HepG2 (cell line): ENCODE results near the gene AGPAT3. TPM values are rescaled to one million over a fixed set of nuclear protein-coding genes. Genes with fewer than 3 reads are reported as not detected.

Experiments used
- EED ChIP-seq: sonication (generic); formaldehyde crosslinking; IDR thresholded peaks from 2 replicates; pipeline ENCODE4 v1.5.0; 2020; ENCODE audit warnings: mild to moderate bottlenecking, missing genetic modification reagents
- ELK4 ChIP-seq: sonication (generic); formaldehyde crosslinking; IDR thresholded peaks from 2 replicates; pipeline ENCODE4 v1.9.0; 2021; ENCODE audit warnings: missing genetic modification reagents, borderline replicate concordance
- GMEB2 ChIP-seq: IDR thresholded peaks from 2 replicates; pipeline ENCODE4 v1.6.1; 2016; ENCODE audit warnings: missing biosample characterization, missing genetic modification reagents, low read depth
- HNRNPK ChIP-seq: fragments of 200-400 bp; formaldehyde crosslinking; IDR thresholded peaks from 2 replicates; pipeline ENCODE4 v1.6.1; 2018; ENCODE audit warnings: low read length, low read depth, moderate library complexity, mild to moderate bottlenecking; ENCODE audit not compliant: poor library complexity, severe bottlenecking
- HOXA3 ChIP-seq: sonication (generic); formaldehyde crosslinking; IDR thresholded peaks from 2 replicates; pipeline ENCODE4 v1.5.0; 2020; ENCODE audit warnings: missing genetic modification reagents
- HOXA9 ChIP-seq: sonication (generic); formaldehyde crosslinking; IDR thresholded peaks from 2 replicates; pipeline ENCODE4 v1.8.1; 2022; ENCODE audit warnings: missing genetic modification reagents, mild to moderate bottlenecking, moderate library complexity, borderline replicate concordance
- NR1H2 ChIP-seq: sonication (generic); formaldehyde crosslinking; IDR thresholded peaks from 2 replicates; pipeline ENCODE4 v1.8.1; 2022; ENCODE audit warnings: low read depth, missing genetic modification reagents, borderline replicate concordance
- POLR2AphosphoS5 ChIP-seq: IDR thresholded peaks from 2 replicates; pipeline ENCODE4 v1.6.1; 2012; ENCODE audit warnings: low read depth, low read length
- SOX5 ChIP-seq: IDR thresholded peaks from 2 replicates; pipeline ENCODE4 v1.6.1; 2016; ENCODE audit warnings: borderline replicate concordance
- SRSF9 ChIP-seq: fragments of 200-400 bp; formaldehyde crosslinking; IDR thresholded peaks from 2 replicates; pipeline ENCODE4 v1.6.1; 2018; ENCODE audit warnings: borderline replicate concordance, mild to moderate bottlenecking, low read depth, low read length; ENCODE audit not compliant: insufficient read depth, poor library complexity, severe bottlenecking
- ZNF501 ChIP-seq: sonication (generic); formaldehyde crosslinking; IDR thresholded peaks from 2 replicates; pipeline ENCODE4 v1.5.1; 2020; ENCODE audit warnings: mild to moderate bottlenecking, moderate library complexity, missing genetic modification reagents
- ZNF543 ChIP-seq: sonication (generic); formaldehyde crosslinking; IDR thresholded peaks from 2 replicates; pipeline ENCODE4 v1.4.0; 2020; ENCODE audit warnings: mild to moderate bottlenecking, missing genetic modification reagents
- ZNF687 ChIP-seq: sonication (generic); formaldehyde crosslinking; IDR thresholded peaks from 2 replicates; pipeline ENCODE4 v1.5.1; 2020; ENCODE audit warnings: mild to moderate bottlenecking, missing genetic modification reagents, moderate library complexity
- polyA plus RNA-seq, 8 experiments: library from polyadenylated mRNA; depleted of rRNA in 3 of 8; stranded (reverse) in 7 of 8; unstranded in 1 of 8; fragments of >200 nt; fragmentation: Illumina TruSeq in 4 of 8; extraction: Trizol in 4 of 8; gene quantifications; 2 replicates each; pipeline versions ENCODE4 v1.2.1 to v1.2.3, GENCODE V29; 2011 to 2016; ENCODE audit warnings: low read depth in 4 of 8, missing spikeins in 1 of 8, mixed read lengths in 1 of 8; ENCODE audit not compliant: insufficient read depth in 1 of 8
- total RNA-seq, 5 experiments: library from RNA; depleted of rRNA; stranded (reverse); fragments of >200 nt; fragmentation: Illumina TruSeq; extraction: Trizol; gene quantifications; 2 replicates each; pipeline ENCODE4 v1.2.3, GENCODE V29; 2016; ENCODE audit warnings: low read depth in 1 of 5
- TF ChIP-seq, protein P1 (sequence below): sonication (generic); formaldehyde crosslinking; IDR thresholded peaks from 2 replicates; pipeline ENCODE4 v1.4.0; 2020; ENCODE audit warnings: missing genetic modification reagents
- TF ChIP-seq, protein P2 (sequence below): sonication (generic); formaldehyde crosslinking; IDR thresholded peaks from 2 replicates; pipeline ENCODE4 v1.4.0; 2020; ENCODE audit warnings: missing genetic modification reagents

Gene AGPAT3
- total and polyA plus RNA-seq, 2 of the 13 experiments (the other 11 are each of a cell fraction or from before 2014, with no cell fraction given): 32.2 to 54.4 TPM

- TF ChIP-seq ELK4 (CRISPR knock-in tag): no peak
- peak; percentile 56 for TF ChIP-seq HNRNPK
- TF ChIP-seq HOXA9 (CRISPR knock-in tag): no peak
- TF ChIP-seq NR1H2 (CRISPR knock-in tag): no peak
- no peak for TF ChIP-seq EED (CRISPR knock-in tag)
- TF ChIP-seq, protein P1, sequence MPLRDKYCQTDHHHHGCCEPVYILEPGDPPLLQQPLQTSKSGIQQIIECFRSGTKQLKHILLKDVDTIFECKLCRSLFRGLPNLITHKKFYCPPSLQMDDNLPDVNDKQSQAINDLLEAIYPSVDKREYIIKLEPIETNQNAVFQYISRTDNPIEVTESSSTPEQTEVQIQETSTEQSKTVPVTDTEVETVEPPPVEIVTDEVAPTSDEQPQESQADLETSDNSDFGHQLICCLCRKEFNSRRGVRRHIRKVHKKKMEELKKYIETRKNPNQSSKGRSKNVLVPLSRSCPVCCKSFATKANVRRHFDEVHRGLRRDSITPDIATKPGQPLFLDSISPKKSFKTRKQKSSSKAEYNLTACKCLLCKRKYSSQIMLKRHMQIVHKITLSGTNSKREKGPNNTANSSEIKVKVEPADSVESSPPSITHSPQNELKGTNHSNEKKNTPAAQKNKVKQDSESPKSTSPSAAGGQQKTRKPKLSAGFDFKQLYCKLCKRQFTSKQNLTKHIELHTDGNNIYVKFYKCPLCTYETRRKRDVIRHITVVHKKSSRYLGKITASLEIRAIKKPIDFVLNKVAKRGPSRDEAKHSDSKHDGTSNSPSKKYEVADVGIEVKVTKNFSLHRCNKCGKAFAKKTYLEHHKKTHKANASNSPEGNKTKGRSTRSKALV (CRISPR knock-in tag): no peak
- TF ChIP-seq ZNF687: peak; percentile 85
- TF ChIP-seq ZNF501 (CRISPR knock-in tag): peak; percentile 58; the same call in 1 of the 2 replicates
- TF ChIP-seq SOX5: no peak
- TF ChIP-seq GMEB2: no peak
- 0 out of 2 replicates have a peak, but pooled peaks have one; percentile 37 for TF ChIP-seq ZNF543 (CRISPR knock-in tag)
- TF ChIP-seq HOXA3 (CRISPR knock-in tag): peak; percentile 26; the same call in 1 of the 2 replicates
- TF ChIP-seq POLR2AphosphoS5: no peak
- TF ChIP-seq, protein P2, sequence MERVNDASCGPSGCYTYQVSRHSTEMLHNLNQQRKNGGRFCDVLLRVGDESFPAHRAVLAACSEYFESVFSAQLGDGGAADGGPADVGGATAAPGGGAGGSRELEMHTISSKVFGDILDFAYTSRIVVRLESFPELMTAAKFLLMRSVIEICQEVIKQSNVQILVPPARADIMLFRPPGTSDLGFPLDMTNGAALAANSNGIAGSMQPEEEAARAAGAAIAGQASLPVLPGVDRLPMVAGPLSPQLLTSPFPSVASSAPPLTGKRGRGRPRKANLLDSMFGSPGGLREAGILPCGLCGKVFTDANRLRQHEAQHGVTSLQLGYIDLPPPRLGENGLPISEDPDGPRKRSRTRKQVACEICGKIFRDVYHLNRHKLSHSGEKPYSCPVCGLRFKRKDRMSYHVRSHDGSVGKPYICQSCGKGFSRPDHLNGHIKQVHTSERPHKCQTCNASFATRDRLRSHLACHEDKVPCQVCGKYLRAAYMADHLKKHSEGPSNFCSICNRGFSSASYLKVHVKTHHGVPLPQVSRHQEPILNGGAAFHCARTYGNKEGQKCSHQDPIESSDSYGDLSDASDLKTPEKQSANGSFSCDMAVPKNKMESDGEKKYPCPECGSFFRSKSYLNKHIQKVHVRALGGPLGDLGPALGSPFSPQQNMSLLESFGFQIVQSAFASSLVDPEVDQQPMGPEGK: peak; percentile 58
- TF ChIP-seq SRSF9: no peak
Measured at GRCh38 chr21:43864313-43864961, 586 bp upstream of the AGPAT3 start (continued).
